ENCODE results near the gene TMC2.

TMC2 gene

DNA sequence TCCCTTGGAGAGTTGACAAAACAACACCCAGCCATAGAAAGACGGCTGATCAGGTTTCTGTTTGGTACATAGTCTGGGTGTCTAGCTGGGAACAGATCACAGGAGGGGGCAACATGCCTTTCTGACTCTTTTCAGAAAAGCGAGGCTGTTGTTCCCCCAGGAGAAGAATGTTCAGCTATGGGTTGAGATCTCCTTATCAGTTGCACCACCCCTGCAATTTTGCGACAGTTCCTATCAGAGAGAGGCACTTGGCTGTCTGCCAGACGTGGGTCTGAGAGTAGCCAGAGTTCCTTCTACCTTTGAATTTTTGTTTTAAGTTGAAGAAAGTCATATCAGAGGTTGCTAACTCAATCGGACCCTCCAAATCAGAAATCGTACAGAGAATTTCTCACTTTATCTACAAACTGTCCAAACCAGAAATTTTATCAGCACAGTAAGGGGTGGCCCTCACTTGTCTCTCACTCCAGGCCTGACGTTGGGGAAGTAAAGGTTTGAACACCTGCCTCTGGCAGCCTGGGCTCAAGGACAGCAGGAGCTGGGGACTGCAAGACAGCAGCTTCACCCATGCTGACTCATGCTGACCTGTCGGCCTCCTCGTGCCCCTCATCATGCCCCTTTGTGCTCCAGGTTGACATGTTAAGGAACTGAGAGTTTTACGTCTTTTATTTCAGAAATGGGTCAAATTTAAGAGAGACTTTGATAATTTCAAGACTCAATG, 42.3 kb downstream of the TMC2 start:
- no peak for DNase-seq

DNA sequence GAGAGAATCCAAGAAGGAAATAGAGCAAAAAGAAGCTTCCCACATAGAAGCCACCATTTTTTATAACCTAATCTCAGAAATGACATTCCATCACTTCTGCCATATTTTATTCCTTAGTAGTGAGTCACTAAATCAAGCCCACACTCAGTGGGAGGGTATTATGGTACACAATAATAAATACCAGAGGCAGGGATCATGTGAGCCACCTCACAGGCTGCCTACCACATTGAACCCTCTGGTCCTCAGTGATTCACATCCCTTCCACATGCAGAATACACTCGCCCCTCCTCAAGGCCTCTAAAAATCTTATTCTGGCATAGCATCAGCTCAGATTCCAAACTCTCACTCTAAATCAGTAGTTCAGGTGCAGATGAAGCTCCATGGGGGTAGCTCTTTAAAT, 49.4 kb downstream of the TMC2 start:
- peak; percentile 65 for DNase-seq

DNA sequence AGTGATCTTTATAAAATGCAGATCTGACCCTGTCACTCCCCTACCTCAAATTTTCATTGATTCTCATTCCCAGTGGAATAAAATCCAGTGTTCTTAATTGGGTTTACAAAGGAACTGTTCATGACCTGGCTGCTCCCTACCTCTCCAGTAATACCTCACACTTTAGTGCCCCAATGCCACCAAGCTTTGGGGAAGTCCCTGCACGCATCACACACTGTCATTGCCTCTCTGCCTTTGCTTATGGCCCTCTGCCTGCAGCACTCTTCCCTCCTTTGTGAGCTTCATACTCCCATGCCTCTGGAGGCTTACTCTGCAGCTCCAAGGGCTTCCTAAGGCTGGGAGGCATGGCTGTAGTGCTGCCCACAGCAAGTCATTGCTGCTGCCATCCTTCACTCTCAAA, 57.4 kb downstream of the TMC2 start:
- no peak for DNase-seq

DNA sequence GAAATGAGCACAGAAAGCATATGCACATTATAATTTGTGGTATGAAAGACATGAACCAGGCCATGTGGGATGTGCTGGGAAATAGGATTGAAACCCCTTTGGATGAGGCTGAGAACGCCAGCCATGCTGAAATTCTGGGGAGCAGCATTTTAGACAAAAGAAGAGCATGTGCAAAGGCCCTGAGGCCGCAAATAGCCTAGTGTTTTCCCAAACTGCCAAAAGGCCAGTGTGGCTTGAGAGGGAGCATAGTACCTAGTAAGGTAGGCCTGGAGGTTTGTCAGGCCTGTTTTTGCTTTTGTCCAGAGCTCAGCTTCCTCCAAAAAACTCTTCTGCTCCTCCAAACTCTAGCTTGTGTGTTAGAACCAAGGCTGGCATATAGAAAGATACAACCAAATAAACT, 58.7 kb downstream of the TMC2 start:
- DNase-seq = no peak

DNA sequence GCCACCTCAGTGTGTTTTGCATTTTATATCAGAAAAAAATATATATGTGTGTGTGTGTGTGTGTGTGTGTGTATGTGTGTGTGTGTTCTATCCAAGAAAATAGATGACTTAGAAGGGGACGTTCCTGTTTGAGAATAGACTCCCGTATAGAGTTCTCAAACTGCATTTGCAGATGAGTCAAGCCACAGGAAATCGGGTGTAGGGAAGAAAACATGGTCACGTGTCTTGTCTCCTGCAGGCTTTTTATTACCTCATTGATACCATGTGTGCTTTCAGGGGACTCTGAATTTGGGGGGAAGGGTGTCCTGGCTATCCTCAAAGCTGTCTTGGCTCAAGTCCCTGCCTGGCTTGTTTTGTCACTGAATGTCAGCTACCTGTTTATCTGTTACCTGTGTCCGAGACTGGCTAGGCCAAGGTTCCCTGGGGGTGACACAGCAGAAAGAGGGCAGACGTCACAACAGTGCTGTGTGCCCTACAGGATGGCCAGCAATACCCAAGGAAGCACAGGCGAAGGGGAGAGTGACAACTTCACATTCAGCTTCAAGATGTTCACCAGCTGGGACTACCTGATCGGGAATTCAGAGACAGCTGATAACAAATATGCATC, 60.4 kb downstream of the TMC2 start:
- DNase-seq = peak; percentile 27

DNA sequence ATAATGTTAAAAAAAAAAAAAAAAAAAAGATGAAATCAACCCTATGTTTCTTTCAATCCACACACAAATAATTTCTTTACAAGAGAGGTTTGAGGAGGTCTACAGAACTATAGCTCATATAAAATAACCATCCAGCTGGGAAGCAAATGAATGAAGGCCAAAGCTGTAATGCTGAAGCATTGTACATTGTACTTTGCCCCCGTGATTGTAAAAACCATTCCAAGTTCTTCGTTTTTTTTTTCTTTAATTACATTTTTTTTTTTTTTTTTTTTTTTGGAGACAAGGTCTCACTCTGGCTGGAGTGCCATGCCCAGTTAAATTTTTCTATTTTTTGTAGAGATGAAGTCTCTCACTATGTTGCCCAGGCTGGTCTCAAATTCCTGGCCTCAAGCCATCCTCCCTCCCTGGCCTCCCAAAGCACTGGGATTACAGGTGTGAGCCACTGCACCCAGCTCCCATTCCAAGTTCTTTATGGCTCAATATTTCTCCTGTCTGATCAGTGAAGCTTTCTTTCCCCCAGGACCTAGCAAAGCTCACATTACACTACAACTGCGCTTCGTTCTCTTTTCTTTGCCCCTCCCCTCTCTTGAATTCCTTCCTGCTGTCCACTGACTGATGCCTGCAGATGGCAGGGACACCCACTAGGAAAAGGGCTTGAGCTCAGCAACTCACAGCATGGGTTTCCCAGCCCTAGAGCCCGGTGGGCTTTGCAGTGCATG, 63.1 kb downstream of the TMC2 start:
- DNase-seq = no peak

DNA sequence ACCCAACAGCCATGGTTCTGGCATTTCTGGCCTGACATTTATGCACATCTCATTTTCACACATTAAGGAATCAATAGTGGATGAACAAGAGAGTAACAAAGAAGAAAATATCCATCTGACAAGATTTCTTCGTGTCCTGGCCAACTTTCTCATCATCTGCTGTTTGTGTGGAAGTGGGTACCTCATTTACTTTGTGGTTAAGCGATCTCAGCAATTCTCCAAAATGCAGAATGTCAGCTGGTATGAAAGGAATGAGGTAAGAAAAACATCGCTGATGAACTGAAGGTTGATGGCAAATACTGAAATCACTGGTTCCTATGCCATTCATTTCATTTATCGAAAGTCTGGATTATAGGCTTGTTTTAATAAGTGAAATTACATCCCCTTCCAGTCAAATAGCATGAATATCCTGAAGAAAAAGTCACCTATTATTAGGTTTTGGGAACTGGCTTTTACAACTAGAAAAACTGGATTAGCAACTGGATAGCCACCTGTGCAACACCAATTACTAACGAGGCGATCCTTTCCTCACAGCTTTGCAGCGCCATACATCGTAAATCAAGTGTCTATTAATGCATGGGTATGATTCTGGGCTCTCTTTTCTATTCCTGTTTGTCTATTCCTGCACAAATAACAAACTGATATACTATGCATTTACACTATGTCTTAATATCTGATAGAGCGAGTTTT, 65.8 kb downstream of the TMC2 start:
- DNase-seq = no peak

DNA sequence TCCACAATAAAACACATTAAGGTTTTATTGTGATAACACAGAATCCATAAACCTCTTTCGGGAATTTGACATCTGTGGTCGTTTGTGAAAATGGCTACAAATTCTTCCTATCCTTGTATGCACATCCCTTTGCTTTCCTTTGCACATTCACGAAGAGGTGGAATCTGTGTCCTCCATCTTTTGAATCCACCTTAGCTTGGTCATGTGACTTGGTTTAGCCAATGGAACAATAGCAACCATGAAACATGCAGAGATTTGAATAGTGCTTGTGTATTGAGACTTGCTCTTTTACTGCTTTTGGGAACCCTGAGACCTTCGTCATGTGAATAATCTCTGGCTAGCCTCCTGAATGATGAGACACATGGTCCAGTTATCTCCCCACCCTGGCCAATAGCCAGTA, 66.4 kb downstream of the TMC2 start:
- DNase-seq = no peak

DNA sequence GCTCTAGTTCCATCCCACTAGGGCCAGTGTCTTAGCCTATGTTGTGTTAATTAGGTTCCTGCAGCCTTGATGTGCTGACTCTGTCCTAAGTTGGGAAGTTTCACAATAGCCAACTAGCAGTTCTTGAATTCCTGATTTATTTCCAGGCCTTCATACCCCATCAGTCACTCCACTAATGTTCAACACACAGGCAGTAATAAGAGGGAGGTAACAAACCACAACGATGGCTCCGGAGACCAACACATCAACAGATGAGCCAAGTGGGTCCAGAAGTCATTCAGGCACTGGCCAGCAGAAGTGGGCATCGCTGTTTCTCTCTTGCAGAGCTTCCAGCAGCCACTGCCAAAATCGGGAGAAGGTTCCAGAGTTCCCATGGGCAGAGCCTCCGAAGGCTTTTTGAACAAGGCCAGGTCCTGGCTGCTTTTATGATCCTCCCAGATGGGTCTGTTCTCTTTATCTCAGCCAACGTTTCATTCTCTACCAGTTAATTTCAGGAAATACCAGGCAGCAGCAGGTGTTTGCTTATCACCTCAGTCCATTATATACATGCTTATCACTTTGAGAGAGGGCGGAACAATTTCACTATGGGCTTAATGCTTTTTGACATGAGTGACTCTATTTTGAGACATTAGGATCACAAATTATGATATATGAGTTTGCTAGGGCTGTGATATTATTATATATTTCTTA, 67.6 kb downstream of the TMC2 start:
- no peak for DNase-seq

DNA sequence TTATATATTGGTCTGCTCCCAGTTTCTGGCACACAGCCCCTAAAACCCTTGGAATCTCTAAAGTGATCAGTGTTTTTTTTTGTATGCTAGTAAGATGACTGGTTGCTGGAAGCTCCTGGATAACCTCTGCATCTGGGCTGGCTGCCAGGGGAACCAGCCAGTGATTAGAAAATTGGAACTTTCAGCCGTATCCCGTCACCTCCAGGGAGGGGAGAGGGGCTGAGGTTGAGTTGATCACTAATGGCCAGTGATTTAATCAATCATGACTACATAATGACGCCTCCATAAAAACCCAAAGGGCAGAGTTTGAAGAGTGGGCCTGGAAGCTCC, 68.1 kb downstream of the TMC2 start:
- no peak for DNase-seq

DNA sequence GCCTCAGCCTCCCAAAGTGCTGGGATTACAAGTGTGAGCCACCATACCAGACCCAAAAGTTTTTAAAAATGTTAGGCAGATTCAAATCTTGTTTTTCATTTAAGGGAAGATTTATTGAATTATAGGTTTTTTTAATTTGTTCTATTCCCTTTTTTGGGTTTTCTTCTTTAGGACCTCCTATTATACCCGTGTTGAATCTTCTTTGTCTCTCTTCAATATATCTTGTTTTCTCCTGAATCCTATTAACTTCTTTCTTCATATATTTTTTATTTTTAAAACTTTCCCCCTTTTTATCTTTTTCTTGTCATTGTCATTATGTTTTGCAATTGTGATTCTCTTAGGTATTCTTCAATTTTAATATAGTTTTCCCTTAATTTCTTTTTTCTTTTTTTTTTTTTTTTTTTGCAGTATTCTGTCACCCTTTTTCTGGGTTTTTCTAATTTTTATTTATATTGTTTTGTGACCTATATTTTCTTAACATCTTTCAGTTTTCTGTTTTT, 70.2 kb downstream of the TMC2 start:
- DNase-seq = no peak

DNA sequence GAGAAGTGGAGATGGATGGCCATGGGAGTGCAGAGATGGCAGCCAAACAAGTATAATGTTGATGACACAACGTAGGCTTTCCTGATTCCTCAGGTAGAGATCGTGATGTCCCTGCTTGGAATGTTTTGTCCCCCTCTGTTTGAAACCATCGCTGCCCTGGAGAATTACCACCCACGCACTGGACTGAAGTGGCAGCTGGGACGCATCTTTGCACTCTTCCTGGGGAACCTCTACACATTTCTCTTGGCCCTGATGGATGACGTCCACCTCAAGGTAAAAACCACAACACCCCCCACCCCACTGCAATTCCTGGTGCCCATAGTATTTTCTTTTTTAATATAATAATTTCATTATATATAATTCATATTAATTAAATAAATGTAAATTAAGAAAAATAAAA, 74.0 kb downstream of the TMC2 start:
- DNase-seq = no peak

DNA sequence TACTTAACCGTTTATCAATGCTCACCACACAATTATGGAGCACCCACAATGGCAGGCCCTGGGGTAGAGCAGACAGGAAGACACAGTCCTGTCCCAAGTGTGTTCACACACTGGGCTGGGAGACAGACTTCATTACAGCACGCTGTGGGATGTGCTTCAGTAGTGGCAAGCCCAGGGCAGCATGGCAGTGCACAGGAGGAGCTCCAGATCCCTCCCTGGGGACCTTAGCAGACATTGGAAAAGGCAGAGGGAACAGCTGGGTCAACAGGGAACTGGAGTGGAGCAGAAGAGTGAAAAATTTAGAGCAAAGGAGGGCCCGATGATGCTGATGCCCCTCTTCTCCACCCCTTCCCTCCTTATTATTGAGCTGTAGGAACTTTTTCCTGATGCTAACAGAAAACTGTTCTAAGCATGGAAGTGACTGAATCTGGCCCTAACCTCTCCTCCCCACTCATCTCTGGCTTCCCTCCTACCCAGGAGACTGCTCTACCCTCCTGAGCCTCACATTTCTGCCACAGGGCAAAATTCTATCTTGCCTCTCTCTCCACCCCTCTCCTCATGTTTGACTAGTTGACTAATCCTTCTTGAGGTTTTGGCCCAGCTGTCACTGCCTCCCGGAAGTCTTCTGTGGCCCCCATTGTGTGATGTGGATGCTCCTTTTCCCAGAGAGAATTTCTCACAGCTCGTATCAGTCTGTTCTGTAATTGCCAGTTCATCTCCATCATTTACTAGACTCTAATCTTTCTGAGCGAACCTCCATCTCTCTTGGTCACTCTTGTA, 74.8 kb downstream of the TMC2 start:
- DNase-seq = no peak

DNA sequence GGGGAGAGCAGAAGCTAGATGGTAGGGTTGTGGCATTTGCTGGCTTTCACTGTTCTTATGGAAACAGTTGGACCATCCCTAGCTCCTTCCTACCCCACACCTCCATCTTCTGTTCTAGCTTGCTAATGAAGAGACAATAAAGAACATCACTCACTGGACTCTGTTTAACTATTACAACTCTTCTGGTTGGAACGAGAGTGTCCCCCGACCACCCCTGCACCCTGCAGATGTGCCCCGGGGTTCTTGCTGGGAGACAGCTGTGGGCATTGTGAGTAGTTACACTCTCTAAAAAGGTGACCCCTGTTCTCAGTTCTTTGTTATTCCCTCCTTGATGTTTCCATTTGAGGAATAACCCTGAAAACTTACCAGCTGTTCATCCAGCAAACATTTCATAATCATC, 75.7 kb downstream of the TMC2 start:
- no peak for DNase-seq

DNA sequence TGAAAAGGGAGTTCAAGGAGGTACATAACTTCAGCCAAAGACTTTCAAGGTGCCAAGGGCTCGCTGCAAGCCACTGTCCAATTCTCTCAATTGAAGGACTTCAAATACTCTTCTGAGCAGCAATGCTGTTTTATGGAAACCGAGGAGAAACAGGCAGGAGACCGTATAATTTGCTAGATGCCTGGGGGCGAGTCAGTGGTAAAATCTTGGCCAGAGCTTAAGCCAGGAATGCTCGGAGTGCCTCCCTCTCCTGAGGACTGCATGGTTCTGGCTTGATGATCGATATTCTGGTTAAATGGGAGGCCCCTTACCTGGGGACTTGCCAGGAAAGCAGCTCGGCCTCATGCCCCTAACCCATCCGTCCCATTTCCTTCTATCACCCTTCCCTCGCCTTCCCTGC, 80.3 kb downstream of the TMC2 start:
- DNase-seq = no peak

DNA sequence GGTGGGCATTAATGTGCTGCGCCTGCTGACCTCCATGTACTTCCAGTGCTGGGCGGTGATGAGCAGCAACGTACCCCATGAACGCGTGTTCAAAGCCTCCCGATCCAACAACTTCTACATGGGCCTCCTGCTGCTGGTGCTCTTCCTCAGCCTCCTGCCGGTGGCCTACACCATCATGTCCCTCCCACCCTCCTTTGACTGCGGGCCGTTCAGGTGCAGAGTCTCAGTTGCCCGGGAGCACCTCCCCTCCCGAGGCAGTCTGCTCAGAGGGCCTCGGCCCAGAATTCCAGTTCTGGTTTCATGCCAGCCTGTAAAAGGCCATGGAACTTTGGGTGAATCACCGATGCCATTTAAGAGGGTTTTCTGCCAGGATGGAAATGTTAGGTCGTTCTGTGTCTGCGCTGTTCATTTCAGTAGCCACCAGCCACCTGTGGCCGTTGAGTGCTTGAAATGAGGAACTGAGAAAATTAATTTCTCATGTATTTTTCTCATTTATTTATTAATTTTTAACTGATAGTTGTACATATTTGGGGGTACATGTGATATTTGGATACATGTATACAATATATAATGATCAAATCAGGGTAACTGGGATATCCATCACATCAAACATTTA, 80.8 kb downstream of the TMC2 start:
- DNase-seq = no peak

DNA sequence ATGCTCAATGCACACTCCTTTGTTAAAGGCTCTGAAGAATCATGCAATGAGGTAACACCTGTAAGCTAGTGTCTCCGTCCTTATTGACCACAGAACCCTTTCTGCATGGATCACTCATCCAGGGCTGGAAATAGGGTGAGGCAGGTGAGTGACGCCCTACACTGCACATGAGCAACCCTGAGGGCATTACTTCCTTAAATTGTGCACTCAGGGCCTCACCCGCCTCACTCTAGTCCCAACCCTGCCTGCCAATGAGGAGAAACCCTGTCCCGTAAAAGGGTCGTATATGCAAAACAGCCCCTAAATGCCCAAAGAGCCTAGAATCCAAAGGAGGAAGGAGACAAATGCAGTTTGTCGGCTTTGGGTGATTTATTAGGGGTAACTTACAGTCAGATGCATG, 82.4 kb downstream of the TMC2 start:
- no peak for DNase-seq

DNA sequence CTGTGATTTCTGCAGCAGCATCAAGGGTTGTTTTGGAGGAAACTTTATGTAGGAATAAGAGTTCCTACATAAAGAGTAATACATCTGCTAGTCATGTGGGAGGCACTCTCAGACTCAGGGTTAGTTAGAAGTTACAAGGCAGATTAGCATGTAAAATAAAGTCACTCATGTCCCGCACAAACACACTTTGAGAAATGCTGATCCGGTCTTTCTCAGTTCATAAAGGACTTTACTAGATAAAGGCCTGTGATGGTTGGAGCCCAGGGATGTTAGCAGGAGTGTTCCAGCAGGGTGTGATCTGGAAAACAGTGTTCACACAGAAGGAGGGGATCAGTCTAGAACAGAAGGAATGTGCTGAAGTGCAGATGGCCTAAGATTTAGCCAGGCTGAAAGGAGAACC, 83.0 kb downstream of the TMC2 start:
- DNase-seq = no peak

DNA sequence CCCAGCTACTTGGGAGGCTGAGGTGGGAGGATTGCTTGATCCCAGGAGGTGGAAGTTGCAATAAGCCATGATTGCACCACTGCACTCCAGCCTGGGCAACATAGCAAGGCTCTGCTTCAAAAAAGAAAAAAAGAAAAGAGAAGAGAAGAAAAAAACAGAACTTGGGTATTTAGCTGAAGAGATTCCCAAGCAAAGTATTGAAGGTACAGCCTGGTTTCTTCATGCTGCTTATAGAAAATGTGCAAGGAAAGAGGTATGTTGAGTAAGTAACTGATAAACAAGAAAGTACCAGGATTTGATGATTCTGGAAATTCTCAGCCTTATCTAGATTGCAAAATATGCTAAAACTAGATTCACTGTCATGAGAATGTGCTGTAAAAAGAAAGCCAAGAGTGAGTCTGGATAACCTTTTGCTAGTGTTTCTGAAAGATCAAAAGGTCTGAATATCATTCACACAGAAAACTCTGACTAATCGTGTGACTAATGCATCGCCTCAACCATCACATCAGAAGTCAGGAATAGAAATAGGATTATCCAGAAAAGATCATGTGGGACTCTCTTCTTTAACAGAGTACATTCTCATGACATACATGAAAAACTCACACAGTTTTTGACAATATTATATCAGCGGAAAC, 83.7 kb downstream of the TMC2 start:
- no peak for DNase-seq

DNA sequence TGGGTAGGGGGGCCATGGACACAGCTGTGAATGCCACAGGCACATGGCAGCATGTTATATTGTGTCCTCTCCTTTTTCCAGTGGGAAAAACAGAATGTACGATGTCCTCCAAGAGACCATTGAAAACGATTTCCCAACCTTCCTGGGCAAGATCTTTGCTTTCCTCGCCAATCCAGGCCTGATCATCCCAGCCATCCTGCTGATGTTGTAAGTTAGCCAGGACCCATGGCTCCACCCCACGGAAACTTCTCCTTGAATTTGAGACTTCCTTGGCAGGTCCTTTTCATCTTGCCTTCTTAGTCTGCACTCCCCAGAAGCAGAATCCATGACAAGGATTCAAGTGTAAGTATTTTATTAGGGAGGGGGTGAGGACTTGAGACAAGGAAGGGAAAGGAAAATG, 87.8 kb downstream of the TMC2 start:
- DNase-seq = no peak

DNA sequence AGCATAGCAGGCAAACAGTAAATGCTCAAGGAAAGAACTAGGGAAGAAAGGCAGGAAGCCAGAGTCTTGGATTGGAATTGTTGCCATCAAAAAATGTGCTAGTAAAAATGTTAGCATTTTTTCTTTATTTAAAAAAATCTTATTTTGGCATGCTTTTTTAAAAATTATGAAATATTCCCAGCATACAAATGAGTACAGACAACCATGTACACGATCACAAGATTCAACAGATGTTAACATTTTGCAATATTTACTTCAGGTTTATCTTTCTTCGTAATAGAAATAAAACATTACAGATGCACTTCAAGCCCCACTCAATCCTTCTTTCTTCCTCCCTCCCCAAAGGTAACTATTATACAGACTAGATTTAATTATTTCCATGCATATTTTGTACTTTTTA, 88.7 kb downstream of the TMC2 start:
- no peak for DNase-seq

Data from fibroblast of skin of abdomen (primary cell).